Activated CD4-positive, alpha-beta T cell treated with anti-CD3 and anti-CD28 coated beads for 4 hours (primary cell): ENCODE data around the gene CROCC2.

Experiments used
- DNase-seq, 2 donors: peaks; one replicate each; pipeline ENCODE4 v3.0.0-alpha.2; 2020

The CROCC2 gene

DNA sequence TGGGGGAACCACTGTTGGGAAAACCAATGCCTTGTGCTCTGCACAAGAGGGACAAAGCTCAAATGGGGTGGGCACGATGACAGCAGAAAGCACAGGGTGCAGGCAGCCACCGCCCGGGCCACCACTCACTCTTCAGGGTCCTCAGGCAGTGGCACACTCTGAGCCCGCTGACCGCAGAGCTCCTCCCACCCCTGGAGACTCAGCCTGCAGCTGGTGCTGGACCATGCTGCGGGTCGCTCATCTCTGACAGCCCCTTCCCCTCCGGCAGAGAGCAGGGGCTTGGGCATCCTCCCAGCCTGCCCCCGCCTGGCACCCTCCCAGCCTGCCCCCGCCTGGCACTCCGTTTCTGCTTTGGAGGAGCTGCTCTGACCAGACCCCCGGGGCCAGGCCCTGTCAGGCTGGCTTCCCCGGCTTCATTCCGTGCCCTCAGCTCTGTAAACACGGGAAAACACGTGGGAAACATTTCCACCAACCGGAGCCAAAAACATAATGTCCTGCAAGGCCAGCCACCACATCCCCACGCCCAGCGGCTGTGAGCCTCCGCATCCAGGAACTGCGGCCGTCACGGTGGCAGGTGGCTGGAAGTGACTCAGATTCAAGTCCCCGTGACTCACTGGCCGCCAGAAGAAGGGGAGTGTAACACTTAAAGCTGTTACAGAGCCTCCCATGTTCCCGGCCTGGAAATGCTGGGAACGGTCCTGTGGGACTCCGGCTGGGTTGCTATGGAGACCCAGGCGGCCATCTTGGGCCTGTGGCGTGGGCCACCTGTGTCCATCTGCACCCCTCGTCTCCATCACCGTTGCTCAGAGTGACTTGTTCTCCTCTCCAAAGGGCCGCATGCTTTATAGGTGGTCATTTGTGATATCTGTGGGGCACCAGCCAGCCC lies 85.5 kb downstream of the CROCC2 start:
- DNase-seq, result no peak

DNA sequence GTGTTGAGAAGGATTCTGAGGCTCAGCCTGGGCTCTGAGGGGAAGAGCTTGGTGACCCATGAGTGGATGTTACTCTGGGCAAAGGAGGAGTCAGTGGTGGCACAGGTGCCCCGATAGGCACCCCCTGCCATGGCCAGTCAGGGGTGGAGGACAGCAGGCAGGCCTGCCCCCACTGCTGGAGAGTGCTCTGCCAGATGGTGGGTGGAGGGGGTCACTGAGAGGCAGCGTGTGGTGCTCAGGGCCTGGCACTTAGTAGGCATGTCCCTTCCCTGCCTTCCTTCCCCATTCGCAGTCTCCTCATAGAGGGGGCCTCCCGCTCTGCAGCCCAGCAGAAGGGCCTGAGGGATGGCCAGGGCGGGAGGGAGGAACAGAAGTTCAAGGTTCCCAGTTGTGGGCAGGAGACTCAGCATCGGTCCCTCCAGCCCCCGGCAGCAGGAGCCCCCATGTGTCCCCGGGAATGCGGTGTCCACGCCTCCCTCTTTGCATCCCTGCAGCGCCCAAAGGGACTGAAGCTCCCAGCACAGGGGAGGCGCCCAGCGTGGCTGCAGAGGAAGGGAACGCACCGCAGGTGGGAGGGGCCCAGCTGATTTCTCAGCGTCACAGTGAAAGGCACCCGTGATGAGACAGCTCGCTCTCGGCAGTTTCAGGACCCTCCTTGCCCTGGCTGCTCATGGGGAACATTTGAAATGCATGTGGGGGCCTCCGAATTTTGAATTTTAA lies 86.6 kb downstream of the CROCC2 start:
- no peak for DNase-seq

DNA sequence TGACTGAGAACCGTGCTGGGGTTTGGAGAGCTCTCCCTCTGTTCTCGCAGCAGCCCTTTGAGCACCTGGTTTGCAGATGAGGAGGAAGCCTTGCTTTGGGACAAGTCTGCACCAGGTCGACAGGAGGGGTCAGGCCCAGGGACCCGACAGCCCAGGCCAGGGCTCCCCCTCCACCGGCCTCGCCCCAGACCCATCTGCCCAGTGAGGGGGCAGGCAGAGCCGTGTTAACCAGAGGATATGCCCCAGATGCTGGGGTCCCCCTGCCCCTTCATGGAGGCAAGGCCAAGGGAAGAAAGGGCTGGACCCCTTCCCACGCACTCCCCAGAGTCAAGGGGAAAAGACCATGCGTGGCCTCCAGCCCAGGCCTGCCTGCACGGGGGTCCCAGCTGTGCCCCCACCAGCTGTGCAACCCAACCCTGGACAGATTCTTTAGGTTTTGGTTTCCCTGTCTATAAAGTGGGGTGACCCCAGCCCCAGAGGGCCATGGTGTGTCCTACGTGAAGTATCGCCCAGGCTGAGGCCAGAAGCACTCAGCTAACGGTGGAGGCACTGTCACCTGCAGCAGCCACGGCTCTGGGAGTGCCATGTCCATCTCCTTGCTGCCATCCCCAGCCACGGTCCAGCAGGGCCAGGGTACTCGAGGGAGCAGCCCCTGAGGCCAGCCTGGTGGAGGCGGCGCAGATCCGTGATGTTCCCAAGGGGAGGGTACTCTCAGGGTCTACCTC lies 87.5 kb downstream of the CROCC2 start:
- no peak for DNase-seq

DNA sequence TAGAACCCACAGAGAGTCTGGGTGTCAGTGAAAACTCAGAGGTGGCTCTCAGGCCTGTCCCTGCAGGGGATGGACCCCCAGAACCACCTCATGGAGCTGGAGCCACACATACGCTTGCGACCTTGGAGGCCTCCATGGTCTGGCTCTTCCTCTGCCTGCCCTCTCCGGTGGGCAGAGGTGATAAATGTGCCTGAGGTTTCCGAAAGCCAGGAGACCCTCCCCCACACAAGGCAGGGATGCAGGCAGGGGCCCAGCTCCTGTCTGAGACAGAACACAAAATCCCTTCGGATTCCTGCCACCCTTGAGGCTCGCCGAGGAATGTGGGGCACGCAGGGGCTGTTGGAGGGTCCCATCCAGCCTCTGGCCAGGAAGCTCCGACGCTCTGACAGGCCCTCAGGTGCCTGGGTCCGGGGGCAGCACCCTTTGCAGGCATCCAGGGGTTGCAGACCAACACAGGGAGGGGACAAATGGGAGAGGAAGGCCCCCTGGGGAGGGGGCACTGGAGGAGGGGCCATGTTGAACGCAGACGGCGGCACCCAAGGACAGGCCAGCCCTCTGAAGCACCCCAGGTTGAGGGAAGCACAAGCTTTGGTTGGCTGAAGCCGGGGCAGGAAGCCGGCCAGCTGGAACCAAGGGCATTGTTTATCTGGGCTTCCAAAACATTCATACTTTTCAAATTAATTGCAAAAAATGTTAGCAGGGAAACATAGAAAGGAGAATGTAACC lies 88.2 kb downstream of the CROCC2 start:
- no peak for DNase-seq

DNA sequence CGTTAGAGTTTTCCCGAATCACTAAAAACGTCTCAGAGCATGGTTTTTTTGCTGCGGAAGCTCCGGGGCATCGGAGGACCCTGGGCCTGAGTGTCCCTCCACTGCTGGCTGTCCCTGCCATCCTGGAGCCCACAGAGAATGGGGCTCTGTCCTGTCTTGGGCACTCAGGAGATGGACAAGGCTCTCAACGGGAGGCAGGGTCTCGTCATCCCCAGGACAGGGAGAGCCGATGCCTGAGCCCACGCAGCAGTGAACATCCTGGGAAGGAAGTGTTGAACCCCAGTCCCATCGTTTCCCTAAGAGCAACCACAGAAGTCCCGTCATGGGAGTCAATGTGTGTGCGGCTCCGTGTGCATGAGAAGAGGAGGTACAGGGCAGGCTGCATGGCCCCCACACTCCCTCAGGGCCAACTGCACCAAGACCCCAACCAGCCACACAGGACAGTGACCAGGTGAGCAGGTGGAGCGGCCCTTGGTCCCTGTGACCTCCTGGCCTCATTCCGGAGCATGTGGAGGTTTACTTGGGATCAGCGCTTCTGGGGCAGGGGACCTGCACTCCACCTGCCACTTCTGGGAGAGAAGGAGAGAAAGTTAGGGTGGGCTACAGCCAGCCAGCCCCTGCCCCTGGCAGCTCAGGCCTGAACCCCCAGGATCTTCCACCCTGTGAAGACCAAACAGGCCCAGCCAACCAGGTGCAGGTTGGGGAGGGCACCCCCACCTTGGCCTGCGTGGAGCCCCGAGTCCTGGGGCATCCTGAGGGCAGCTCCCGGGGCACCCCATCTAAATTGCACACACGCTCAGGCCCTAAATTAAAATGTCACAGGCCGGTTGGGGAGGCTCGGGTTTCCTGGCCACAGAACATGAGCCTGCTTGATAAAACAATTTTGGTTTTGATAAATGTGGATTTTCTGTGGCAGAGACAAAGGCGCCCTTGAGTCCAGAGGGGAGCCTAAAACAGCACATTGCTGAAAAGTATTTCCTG lies 89.2 kb downstream of the CROCC2 start:
- no peak for DNase-seq

DNA sequence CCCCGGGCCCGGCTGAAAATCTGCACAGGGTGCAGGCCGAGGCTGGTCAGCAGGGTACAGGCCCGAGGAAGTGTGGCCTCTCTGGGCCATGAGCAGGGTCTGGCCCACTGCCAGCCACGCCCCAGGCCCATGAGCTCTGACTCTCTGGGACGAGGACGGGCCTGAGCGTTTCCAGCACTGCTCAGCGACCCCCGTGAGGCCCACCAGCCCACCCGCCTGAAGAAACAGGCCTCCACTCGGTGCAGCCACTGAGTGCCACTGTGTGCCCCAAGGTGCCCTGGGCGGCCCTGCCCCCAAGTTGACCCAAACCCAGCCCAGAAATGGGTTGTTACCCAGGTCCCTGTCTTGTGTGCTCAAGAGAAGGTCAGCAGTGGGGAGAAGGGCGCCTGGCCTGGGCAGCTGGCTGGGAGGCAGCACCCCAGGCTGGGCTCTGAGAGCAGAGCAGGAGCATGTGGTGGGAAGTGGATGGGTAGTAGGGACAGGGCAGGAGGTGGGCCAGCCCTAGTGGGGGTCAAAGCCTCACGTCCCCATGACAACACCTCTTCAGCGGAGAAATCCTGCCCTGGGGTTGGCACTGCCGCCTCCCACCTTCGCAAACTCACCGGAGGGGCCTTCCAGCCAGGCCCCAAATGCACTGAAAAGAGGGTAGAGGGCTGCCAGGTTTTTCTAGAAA lies 90.2 kb downstream of the CROCC2 start:
- no peak for DNase-seq

DNA sequence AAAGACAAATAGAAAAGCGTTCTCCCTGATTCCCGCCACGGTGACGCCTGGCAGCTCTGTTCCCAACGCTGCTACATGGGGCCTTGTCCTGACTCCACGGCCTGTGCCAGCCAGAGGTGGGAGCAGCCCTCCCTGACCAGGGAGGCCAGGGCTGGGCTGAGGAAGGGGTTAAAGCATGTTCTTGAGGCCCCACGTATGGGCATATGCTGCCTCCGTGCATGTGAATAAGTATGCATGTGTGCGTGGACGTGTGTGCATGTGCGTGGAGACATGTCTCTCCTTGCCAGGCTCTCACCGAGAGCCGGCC lies 90.7 kb downstream of the CROCC2 start:
- DNase-seq, result no peak

DNA sequence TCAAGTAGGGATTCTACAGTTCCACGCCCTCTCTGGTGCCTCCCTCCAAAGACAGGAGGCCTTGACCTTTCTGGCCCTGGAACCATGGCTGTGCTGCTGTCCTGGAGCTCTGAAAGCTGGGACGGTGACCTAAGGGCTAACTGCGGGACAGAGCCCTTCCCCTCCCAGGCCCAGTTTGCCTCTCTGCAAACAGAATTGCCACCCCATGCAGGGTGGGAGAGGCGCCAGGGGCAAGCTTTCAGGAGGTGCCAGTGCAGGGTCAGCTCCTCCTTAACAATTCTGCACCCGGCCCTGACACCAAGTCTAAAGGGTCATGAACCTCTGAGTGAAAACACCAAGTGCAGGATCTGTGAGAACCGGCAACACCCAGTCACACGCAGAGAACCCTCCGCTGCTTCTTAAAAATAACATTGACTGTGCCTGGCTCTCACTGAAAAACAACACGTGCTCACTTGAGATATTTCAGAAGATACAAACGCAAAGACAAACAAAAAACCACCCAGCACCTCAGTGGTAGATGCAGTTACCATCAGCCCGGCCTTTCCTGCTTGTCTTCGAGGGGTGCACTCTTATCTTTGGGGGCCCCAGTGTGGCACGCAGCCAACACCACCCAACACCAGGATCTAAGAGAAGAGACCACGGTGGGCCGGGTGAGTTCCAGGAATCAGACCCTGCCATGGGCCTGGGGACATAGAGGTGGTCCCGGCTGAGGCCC lies 91.2 kb downstream of the CROCC2 start:
- DNase-seq, result no peak

DNA sequence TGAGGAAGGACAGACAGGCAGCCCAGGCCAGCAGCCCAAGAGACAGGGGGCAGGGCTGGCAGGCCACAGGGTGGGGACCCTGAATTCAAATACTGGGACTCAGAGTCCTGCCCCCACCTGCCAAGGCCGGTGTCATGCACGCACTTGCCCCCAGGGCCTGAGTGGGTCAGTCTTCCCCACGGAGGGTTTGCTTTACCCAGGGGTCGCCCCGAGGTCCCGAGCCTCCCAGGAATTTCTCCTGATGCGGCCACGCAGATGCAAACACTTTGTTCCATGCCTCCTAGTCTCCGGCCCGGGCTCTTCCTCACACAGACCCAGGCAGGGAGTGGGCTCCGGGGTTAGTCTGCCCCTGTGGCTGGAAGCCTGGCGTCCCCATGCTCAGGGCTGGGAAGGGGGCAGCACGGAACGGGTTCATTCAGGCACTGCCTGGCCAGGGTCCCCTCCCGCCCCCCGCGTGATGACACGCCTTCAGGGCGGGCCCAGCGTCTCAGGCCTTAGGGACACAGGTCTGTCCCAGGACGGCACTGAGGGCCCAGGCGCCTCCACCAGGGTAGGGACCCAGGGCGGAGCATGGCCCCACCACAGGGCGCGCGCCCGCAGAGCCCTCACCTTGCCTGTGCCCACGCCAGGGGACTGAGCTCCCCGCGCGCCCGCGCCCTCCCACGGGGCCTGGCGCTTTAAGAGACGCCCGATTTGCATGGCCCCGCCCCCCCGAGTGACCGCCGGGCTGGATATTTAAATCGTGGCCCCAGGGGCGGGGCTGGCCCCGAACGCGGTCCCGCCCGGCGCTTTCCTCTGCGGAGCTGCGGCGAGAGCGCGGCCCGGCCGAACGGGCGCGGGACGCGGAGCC lies 91.9 kb downstream of the CROCC2 start, which contains the start of gene SNED1:
TSS of gene SNED1 (plus strand) at position 763 of the 850 bp plus-strand sequence. CDS start 220 bp downstream, outside the sequence.
- DNase-seq, result peak; percentile 18 to 35

DNA sequence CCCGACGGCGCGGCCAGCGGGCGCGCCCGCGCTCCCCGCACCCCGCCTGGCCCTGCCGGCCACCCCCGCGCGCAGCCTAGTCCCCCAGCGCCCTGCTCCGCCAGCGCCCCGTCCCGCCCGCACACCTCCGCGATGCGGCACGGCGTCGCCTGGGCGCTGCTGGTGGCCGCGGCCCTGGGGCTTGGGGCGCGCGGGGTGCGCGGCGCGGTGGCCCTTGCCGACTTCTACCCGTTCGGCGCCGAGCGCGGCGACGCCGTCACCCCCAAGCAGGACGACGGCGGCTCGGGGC lies 92.5 kb downstream of the CROCC2 start:
- DNase-seq, result no peak

DNA sequence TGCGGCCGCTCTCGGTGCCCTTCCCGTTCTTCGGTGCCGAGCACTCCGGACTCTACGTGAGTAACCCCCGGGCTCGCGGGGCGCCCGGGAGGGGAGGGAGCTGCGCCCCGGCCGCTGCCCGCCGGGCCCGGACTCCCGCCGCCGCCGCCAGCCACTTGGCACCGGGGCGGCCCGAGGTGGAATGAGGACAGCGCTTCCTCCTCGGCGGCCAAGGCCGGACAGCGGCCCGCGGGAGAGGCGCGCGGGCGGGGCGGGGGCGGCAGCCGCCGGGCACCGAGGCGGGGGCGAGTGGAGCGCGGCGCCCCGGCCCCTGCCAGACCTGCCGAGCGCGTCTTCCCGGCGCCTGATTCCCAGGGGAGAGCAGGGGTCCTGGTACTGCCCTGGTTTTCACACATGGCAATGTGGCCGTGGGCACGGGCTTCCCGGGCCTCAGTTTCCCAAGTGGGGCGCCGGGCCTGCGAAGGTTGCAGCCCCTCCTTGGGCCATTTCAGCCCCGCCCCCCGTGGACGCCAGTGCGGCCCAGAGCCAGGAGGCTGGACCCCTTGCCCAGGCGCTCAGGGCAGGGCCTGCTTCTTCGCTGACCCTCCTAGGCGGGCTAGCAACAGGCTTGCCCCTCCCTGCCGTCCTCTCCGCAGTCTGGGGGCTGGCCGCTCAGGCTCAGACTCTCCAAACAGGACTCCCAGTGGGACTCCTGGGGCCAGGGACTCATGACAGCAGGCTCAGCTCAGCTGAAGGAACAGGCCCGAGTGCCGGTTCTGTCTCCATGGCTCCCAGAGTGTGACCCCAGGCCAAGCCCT lies 93.1 kb downstream of the CROCC2 start:
- no peak for DNase-seq

DNA sequence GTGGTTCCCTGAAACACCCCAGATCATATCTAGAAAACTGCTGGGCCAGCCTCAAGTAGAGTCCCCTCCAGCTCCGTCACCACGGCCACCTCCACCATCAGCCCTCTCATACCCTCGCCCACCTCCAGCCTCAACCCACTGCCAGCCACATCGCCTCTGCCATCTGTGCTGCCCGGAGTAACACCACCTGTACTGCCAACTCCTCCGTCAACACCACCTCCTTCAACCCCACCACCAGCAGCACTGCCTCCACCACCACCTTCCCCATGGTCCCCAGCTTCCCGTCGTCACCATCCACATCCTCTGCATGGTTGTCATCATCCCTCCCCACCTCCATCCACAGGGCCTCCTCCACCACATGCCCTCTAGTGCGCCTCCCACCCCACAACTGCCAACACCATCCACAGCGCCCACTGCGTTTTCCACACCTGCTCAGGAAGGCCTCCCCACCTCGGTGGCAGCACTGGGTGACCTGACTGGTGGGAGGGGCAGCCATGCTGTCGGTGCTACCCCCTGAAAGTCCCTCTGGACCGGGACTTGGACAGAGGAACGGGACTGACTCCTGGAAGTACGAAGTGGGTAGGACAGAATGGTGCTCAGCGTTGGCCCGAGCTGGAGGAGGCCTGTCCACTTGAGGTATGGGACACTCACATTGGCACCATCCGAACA lies 93.9 kb downstream of the CROCC2 start:
- no peak for DNase-seq

DNA sequence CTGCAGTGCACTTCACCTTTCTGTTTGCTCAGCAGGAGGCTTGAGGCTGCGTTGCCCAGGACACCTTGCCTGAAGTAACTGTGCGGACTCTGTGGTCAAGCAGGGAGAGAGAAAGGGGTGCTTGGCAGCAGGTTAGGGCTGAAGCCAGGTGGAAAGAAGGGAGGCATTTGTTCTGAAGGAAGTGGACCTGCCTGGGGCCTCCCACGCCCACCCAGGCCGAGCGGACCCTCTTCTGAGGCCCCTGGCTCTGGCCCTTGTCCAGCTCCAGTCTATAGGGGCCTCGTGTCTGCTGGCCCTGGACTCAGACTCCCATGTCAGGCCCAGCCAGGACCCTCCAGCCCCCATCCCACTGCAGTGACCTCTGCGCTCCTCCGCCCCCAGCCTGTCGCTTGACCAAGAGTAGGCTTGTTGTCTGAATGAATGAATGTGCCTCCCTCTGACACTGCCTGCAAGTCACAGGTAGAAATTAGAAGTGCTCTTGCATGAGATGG lies 94.7 kb downstream of the CROCC2 start:
- DNase-seq, result no peak

DNA sequence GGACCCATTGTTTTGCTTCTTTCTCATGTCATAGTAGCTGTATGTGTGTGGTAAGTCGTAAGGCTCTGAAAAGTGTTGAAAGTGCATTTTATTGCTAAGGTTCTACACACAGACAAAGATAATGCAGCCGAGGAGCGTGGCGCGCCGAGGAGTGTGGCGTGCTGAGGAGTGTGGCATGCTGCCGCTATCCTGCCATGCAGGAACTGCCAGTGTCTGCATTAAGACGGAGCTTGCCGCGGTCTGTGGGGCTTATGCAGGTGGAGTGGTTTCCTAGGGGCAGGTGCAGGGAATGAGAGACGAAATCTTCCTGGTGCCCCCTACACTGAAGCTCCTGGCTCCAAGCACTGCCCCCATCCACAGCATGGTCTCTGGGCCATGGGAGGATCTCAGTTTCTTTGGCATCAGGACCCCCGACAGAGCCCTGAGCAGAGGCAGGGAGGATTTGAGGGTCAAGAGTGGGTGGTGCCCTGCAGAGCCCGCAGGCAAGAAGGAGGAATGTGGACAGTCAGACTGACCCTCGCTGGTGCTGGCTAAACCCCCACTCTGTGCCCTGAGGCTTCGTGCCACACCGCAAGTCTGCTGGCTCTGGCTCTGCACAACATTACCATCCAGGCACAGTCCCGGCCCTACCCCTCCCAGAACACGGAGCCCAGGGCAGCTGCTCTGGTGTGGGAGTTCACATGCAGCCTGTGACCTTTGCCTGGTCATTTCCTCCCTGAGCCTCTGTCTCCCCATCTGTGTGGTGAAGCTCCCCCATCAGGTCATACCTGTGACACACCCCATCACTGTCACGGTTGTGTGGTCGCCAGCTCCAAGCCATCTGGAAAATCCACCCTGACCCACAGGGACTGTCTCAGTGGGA lies 95.5 kb downstream of the CROCC2 start:
- DNase-seq, result no peak

DNA sequence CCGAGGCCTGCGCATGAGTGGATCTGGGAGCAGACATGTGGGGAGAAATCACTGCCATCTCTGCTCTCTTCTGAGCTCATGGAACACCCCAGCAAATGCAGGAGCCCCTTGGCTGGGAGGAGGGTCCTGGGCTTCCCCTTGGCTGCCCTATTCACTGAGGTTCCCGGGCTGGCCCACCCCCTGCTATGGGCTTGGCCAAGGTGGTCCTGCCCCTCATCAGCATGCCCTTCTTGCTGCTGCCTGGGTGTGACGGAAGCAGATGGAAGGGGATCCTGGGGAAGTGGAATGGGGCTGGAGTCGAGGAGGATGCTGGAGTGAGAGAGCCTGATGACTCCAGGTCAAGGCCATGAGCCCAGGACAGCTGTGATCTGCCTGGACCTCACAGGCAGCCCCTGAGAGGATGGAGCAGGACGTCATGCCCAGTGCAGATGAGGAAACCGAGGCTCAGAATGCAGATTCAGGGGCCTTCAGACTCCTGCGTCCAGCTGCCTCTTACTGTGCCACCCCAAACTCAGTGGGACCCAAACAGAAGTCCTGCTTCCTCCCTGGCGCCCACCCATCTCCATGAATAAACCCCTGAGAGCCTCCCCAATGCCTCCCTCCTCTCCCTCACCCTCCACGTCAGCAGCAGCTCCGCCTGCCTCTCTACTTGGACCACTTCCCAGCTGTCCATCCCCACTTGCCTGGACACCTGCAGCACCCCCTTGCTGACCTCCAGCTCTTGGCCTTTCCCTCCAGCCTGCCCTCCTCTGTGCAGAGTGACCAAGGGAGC lies 96.3 kb downstream of the CROCC2 start:
- DNase-seq, result no peak

DNA sequence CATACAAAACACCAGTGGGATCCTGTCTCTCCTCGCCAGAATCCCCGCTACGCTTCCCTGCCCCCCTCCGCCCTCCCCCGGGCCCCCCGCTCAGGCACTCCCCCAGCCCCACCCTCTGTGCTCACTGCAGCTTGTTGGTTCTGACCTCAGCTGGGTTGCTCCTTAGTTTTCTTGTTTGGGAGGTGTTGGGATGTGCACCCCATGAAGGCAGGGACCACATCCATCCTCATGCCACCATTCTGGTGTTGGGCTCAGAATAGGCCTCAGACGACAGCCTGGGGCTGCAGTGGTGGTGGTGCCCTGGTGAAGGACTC lies 96.9 kb downstream of the CROCC2 start:
- DNase-seq, result no peak
